Activated naive CD8-positive, alpha-beta T cell treated with anti-CD3 and anti-CD28 coated beads, Interleukin-2, amount 10 ng/mL, durations not matched to agents 7 days and 5 days (primary cell): Measurements from ENCODE around the gene CKM. TPM values are rescaled to one million over a fixed set of nuclear protein-coding genes. Genes with fewer than 3 reads are reported as not detected.
"Not testable (repeated sequence)": the region's sequence is repeated elsewhere in the genome, so short reads cannot be mapped to it uniquely, and the experiment has no call there.

Experiments used
- ATAC-seq: fragments of 150-1000 bp; cut with Tn5 transposase; one replicate; pipeline ENCODE4 v1.10.0; 2021; ENCODE audit warnings: low read depth, moderate library complexity
- POLR2A ChIA-PET: fragments of 350-600 bp; sonication (Branson Sonifier 250); formaldehyde crosslinking; loops from one replicate; lab custom pipeline; 2021; ENCODE audit warnings: antibody characterized with exemption; lab: Charles Lee
- DNase-seq: peaks from one replicate; pipeline ENCODE4 v3.0.0; 2021
- H3K27ac Mint-ChIP-seq: one replicate; pipeline ENCODE4 v1.8.0; 2022; ENCODE audit warnings: mild to moderate bottlenecking, mixed read lengths
- H3K27me3 Mint-ChIP-seq: one replicate; pipeline ENCODE4 v1.8.0; 2022; ENCODE audit warnings: mild to moderate bottlenecking, moderate library complexity, mixed read lengths
- H3K36me3 Mint-ChIP-seq: one replicate; pipeline ENCODE4 v1.8.0; 2021; ENCODE audit warnings: mild to moderate bottlenecking, mixed read lengths
- H3K4me1 Mint-ChIP-seq: one replicate; pipeline ENCODE4 v1.8.0; 2021; ENCODE audit warnings: mixed read lengths
- H3K4me3 Mint-ChIP-seq: one replicate; pipeline ENCODE4 v1.8.0; 2022; ENCODE audit warnings: mild to moderate bottlenecking, moderate library complexity, mixed read lengths
- H3K9me3 Mint-ChIP-seq: one replicate; pipeline ENCODE4 v1.8.0; 2021; ENCODE audit warnings: mixed read lengths
- total RNA-seq, 2 experiments: library from RNA; stranded (reverse); gene quantifications; one replicate each; pipeline ENCODE4 v1.2.3, GENCODE V29; 2021

The CKM gene
- total RNA-seq, 2 experiments from 2014 or later: not detected

DNA sequence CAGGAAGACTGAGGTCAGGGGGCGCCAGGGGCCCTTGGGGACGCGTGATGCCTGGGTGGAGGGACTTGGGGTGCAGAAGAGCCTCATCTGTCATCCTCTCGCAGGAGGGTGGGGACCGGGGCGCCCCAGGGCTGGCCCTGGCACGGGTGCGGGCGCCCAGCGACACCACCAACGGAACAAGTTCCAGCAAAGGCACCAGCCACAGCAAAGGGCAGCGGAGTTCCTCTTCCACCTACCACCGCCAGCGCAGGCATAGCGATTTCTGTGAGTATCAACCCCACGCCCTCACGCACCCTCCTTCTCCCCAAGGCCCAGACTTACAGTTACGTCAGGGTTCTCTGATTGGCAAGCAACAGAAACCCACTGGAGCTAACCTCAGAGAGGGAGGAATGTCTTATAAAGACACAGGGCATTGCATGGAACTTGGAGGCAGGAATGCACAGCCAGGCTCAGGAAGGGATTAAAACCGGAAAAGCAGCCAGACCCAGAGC is 42.2 kb downstream of the CKM start:
- Mint-ChIP-seq H3K4me3 (no peak overlapping the region), H3K36me3 (peaks cover 13% of the 10 kb centered on the region), H3K4me1 (no peaks in the 10 kb centered on the region), H3K27ac (no peak overlapping the region), H3K27me3 (no peaks in the 10 kb centered on the region), H3K9me3 (no peaks in the 10 kb centered on the region)
- ATAC-seq: no peak
- POLR2A ChIA-PET: no interaction called here
- DNase-seq: no peak

DNA sequence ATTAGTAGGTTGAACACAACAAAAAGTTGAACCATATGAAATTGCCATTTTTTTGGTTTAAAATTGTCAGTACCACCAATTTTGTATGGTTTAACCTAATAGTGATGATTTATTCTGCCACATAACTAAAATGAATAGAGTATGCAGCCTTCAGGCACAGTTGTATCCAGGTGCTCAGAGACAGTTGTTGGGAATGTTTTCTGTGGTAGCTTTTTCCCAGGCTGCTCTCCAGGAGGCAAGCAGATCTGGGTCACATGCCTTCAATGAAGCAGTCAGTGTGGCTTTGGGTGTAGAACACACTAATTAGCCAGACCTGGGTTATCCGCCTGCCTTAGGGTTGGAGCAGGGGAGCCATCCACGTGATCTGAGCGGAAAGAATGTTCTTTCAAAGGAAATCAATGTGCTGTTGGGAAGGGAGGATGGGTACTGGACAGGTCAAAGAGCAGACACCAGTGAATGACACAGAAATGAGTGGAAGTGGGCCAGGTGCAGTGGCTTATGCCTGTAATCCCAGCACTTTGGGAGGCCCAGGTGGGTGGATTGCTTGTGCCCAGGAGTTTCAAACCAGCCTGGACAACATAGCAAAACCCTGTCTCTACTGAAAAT is 43.0 kb downstream of the CKM start:
- H3K4me1 Mint-ChIP-seq: no peaks in the 10 kb centered on the region
- H3K27ac Mint-ChIP-seq: no peak overlapping the region
- ATAC-seq (no peak), DNase-seq (no peak)
- POLR2A ChIA-PET: no interaction called here
- no peaks in the 10 kb centered on the region for H3K27me3 Mint-ChIP-seq
- H3K4me3 Mint-ChIP-seq: no peak overlapping the region
- no peaks in the 10 kb centered on the region for H3K9me3 Mint-ChIP-seq
- H3K36me3 Mint-ChIP-seq: peaks cover 13% of the 10 kb centered on the region

DNA sequence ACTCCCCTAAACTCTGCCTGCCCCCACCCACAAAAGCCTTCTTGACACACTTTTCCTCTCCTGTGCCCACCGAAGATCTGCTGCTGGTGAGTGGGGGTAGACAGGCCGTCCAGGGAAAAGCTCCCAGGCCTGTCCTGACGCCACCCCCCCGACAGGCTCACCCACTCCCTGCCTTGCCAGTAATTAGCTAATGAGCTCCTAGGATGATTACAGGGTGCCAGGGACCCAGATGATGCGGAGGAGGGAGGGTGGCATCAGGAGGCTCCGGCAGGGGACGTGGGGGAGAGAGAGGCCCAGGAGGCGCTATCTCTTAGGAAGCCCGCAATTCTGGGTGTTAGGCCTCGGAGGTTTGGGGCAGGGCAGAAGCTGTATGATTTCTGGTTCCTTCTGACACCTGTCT is 44.6 kb downstream of the CKM start:
- ATAC-seq (no peak), DNase-seq (no peak)
- H3K9me3 Mint-ChIP-seq: no peaks in the 10 kb centered on the region
- H3K27me3 Mint-ChIP-seq: no peaks in the 10 kb centered on the region
- no peak overlapping the region for H3K27ac Mint-ChIP-seq
- peaks cover 6% of the 10 kb centered on the region for H3K36me3 Mint-ChIP-seq
- POLR2A ChIA-PET: no interaction called here
- no peak overlapping the region for H3K4me3 Mint-ChIP-seq
- H3K4me1 Mint-ChIP-seq: no peaks in the 10 kb centered on the region

DNA sequence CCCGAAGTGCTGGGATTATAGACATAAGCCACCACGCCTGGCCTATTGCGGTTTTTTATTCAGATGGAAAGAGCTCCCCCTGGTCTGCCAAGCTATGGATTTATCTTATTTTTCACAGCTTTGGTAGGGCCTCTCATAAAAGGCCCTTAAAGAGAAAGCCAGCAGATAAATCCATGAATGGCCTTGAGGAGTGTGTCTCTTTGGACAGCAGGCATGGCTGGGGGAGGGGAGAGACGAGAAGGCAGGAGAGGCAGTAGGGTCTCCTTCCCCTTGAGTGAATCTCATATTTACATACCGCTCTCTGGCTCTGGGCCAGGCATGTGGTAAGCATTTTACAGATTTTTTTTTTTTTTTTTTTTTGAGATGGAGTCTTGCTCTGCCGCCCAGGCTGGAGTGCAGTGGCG is 46.4 kb downstream of the CKM start:
- no peak overlapping the region for H3K27ac Mint-ChIP-seq

DNA sequence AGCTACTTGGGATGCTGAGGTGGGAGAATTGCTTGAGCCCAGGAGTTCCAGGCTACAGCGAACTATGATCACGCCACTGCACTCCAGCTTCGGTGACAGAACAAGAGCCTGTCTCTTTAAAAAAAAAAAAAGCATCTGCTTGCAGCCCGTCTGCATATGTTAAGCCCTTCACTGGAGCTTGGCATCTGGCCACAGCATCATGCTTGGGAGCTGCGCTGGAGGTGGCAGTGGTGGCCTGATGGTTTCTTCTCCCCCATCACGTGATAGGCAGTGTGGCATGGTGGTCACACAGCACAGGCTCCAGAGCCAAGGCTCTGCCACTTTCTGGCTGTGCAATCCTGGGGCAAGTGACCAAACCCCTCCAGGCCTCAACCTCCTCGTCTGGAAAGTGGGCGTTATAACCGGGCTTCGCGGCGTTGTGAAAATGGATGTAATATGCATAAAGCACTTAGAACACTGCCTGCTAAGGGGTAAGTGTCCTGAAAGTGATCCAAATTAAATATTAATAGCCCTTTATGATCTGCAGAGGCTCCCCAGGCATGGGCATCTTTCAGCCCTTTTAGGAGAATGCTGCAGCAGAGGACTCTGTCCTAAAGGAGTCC is 47.2 kb downstream of the CKM start:
- Mint-ChIP-seq H3K9me3 (no peaks in the 10 kb centered on the region), H3K4me1 (no peaks in the 10 kb centered on the region), H3K36me3 (peaks cover 4% of the 10 kb centered on the region), H3K4me3 (no peak overlapping the region), H3K27ac (no peak overlapping the region), H3K27me3 (no peaks in the 10 kb centered on the region)
- POLR2A ChIA-PET: no interaction called here
- DNase-seq (no peak), ATAC-seq (no peak)

More for the DNA sequence above, 46.4 kb downstream of the CKM start:
- Mint-ChIP-seq H3K36me3 (peaks cover 4% of the 10 kb centered on the region), H3K9me3 (no peaks in the 10 kb centered on the region), H3K27me3 (no peaks in the 10 kb centered on the region), H3K4me3 (no peak overlapping the region), H3K4me1 (no peaks in the 10 kb centered on the region)
- POLR2A ChIA-PET: no interaction called here
- no peak for DNase-seq
- ATAC-seq: no peak

DNA sequence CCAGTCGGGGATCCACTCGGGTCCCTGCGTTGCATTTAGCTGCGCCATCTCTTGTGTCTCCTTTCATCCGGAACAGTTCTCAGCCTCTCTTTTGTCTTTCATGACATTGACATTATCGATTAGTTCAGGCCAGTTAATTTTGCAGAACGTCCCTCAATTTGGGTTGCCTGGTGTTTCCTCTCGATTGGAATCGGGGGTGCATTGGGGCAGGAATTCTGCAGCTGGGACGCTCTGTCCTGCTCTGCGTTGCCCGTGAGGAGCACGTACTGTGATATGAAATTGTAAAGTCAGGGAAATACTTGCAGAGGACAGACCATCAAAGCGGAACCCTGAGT is 49.2 kb downstream of the CKM start:
- no peaks in the 10 kb centered on the region for H3K9me3 Mint-ChIP-seq
- H3K4me1 Mint-ChIP-seq: no peaks in the 10 kb centered on the region
- no peak for ATAC-seq
- no peak overlapping the region for H3K4me3 Mint-ChIP-seq
- DNase-seq: no peak
- POLR2A ChIA-PET: no interaction called here
- H3K27ac Mint-ChIP-seq: no peak overlapping the region
- peaks cover 1% of the 10 kb centered on the region for H3K36me3 Mint-ChIP-seq
- no peaks in the 10 kb centered on the region for H3K27me3 Mint-ChIP-seq

DNA sequence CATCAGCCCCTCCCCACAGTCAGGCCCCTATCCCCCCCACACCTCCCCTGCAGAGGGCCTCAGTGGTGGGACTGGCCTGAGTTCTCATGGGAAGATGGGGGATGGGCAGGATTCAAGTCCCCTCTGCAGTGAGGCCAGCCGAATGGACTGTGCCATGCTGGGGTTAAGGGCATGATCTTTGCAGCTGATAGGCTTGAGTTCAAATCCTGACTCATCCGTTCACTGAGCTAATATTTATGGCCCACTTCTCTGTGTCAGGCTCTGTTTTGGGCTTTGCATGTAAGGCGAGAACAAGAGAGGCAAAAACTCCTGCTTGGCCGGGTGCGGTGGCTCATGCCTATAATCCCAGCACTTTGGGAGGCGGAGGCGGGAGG is 51.0 kb downstream of the CKM start:
- ATAC-seq (no peak), DNase-seq (no peak)
- no peak overlapping the region for H3K4me3 Mint-ChIP-seq
- H3K27me3 Mint-ChIP-seq: no peaks in the 10 kb centered on the region
- H3K4me1 Mint-ChIP-seq: no peaks in the 10 kb centered on the region
- H3K36me3 Mint-ChIP-seq: peaks cover 1% of the 10 kb centered on the region
- POLR2A ChIA-PET: no interaction called here
- no peaks in the 10 kb centered on the region for H3K9me3 Mint-ChIP-seq
- no peak overlapping the region for H3K27ac Mint-ChIP-seq

DNA sequence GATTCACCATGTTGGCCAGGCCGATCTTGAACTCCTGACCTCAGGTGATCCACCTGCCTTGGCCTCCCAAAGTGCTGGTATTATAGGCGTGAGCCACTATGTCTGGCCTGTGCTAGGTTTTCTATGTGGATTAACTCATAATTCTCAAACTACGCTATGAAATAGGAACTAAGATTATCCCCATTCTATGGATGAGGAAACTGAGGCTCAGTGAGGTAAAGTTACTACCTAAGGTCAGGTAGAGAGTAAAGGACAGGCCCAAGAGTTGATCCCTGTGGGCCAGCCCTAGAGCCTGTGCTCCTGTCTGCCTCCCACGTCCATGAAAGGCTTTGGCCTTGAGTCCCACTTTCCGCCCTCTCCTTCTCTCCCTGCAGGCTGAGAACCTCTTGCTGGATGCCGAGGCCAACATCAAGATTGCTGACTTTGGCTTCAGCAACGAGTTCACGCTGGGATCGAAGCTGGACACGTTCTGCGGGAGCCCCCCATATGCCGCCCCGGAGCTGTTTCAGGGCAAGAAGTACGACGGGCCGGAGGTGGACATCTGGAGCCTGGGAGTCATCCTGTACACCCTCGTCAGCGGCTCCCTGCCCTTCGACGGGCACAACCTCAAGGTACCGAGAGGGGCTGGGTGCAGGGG is 51.5 kb downstream of the CKM start:
- Mint-ChIP-seq H3K27ac (no peak overlapping the region), H3K4me3 (no peak overlapping the region), H3K36me3 (peaks cover under 1% of the 10 kb centered on the region), H3K9me3 (no peaks in the 10 kb centered on the region), H3K27me3 (no peaks in the 10 kb centered on the region), H3K4me1 (no peaks in the 10 kb centered on the region)
- POLR2A ChIA-PET: no interaction called here
- no peak for ATAC-seq
- no peak for DNase-seq

DNA sequence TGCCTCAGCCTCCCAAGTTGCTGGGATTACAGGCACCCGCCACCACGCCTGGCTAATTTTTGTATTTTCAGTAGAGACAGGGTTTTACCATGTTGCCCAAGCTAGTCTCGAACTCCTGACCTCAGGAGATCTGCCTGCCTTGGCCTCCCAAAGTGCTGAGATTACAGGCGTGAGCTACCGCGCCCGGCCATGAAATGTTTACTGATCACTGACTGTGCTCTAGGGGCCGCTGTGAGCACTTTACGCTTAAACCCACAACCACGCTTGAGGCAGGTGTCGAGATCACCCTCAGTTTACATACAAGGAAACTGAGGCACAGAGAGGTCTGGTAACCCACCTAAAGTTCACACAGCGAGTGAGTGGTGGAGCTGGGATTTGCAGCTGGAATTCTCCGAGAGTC is 52.7 kb downstream of the CKM start:
- H3K9me3 Mint-ChIP-seq, ATAC-seq, DNase-seq, H3K36me3 Mint-ChIP-seq, H3K4me3 Mint-ChIP-seq, H3K4me1 Mint-ChIP-seq, H3K27me3 Mint-ChIP-seq, H3K27ac Mint-ChIP-seq, POLR2A ChIA-PET: not testable (repeated sequence)

DNA sequence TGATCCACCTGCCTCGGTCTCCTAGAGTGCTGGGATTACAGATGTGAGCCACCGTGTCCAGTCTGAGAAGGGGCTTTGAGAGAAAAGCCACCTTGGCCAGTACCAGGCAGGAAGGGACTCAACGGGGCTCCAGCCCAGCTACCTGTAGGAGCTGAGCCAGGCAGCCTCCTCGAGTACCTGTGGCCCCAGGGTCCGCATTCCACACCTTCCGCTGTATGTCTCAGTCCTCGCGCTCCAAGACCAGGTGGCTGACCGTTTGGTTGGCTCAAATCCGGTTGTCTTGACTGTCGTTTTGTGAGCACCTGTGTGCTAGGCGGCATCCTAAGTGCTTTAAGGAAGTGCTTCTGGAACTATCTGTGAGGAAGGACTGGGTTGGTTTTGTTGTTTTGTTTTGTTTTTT is 55.4 kb downstream of the CKM start:
- no peaks in the 10 kb centered on the region for H3K9me3 Mint-ChIP-seq
- no peak overlapping the region for H3K27ac Mint-ChIP-seq
- DNase-seq (no peak), ATAC-seq (no peak)
- POLR2A ChIA-PET: no interaction called here
- H3K4me1 Mint-ChIP-seq: no peaks in the 10 kb centered on the region
- H3K4me3 Mint-ChIP-seq: no peak overlapping the region
- H3K36me3 Mint-ChIP-seq: peaks cover 1% of the 10 kb centered on the region
- H3K27me3 Mint-ChIP-seq: no peaks in the 10 kb centered on the region

DNA sequence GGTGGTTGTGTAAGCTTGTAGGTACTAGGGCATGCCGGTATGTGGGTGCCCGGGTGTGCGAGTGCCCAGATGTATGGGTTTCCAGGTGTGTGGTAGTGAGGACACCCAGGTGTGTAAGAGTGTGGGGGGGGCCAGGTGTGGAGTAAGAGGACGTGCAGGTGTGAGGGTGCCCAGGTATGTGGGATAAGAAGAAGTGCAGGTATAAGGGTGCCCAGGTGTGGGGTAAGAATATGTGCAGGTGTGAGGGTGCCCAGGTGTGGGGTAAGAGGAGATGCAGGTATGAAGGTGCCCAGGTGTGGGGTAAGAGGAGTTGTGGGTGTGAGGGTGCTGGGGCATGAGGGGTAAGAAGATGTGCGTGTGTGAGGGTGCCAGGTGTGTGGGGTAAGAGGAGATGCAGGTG is 57.3 kb downstream of the CKM start:
- Mint-ChIP-seq H3K4me3 (no peak overlapping the region), H3K9me3 (no peaks in the 10 kb centered on the region), H3K27me3 (no peaks in the 10 kb centered on the region), H3K27ac (no peak overlapping the region), H3K4me1 (no peaks in the 10 kb centered on the region), H3K36me3 (peaks cover 1% of the 10 kb centered on the region)
- POLR2A ChIA-PET: no interaction called here
- DNase-seq (no peak), ATAC-seq (no peak)

DNA sequence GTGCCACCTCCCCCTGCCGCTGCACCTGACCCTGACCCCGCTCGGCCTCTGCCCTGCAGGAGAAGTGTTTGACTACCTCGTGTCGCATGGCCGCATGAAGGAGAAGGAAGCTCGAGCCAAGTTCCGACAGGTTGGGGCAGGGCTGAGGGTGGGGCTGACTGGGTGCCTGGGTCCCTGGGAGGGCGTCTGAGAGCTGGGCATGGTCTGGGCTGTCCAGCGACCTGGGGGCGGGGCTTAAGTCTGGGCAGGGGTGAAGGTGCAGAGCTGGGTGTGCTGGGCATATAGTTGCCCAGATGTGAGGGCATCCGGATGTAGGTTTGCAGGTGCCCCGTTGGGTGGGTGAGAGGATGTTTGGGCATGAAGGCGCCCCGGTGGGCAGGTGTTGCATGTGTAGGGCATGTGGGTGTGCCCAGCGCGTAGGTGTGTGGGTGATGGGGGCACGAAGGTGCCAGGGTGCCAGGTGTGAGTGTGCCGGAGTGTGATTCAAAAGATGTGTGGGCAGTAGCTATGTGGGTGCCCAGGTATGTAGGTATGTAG is 57.8 kb downstream of the CKM start:
- Mint-ChIP-seq H3K4me3 (no peak overlapping the region), H3K9me3 (no peaks in the 10 kb centered on the region), H3K27me3 (no peaks in the 10 kb centered on the region), H3K27ac (no peak overlapping the region), H3K4me1 (no peaks in the 10 kb centered on the region), H3K36me3 (peaks cover 1% of the 10 kb centered on the region)
- ATAC-seq: no peak
- POLR2A ChIA-PET: no interaction called here
- no peak for DNase-seq

DNA sequence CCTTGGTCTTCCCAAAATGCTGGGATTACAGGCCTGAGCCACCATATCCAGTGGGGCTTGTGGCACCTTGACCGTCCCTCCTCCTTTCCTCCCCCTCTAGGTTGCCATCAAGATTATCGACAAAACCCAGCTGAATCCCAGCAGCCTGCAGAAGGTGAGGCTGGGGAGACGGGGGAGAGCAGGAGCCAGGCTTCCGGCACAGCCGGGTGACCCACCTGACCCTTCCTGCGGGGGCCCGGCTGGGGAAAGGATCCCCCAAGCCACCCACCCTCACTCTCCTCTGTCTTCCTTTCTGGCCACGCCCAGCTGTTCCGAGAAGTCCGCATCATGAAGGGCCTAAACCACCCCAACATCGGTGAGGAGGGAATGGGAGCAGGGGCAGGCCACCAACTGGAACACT is 59.7 kb downstream of the CKM start:
- DNase-seq (no peak), ATAC-seq (no peak)
- no peaks in the 10 kb centered on the region for H3K27me3 Mint-ChIP-seq
- peaks cover 1% of the 10 kb centered on the region for H3K36me3 Mint-ChIP-seq
- POLR2A ChIA-PET: no interaction called here
- no peak overlapping the region for H3K4me3 Mint-ChIP-seq
- H3K4me1 Mint-ChIP-seq: no peaks in the 10 kb centered on the region
- no peak overlapping the region for H3K27ac Mint-ChIP-seq
- H3K9me3 Mint-ChIP-seq: no peaks in the 10 kb centered on the region

DNA sequence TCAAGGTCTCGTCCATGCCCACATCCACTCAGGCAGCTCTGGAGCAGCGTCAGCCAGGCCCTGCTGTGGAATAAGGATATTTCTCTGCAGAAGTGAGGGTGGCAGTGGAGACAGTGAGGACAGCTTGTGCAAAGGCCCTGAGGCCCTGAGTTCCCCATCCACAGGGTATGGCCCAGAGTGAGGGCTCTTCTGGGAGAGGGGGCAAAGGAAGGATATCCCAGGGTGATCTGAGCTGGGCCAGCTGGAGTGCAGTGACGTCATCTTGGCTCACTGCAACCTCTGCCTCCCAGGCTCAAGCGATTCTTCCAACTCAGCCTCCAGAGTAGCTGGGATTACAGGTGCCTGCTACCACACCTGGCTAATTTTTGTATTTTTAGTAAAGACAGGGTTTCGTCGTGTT is 60.1 kb downstream of the CKM start:
- ATAC-seq (no peak), DNase-seq (no peak)
- H3K4me1 Mint-ChIP-seq: no peaks in the 10 kb centered on the region
- peaks cover 1% of the 10 kb centered on the region for H3K36me3 Mint-ChIP-seq
- POLR2A ChIA-PET: no interaction called here
- no peak overlapping the region for H3K27ac Mint-ChIP-seq
- no peaks in the 10 kb centered on the region for H3K27me3 Mint-ChIP-seq
- H3K4me3 Mint-ChIP-seq: no peak overlapping the region
- H3K9me3 Mint-ChIP-seq: no peaks in the 10 kb centered on the region
